22Rv1 (cell line): Measurements from ENCODE around the gene TGFBR2.

Experiments
- CTCF ChIP-seq: fragments of 450-650 bp; IDR thresholded peaks from 2 replicates; pipeline ENCODE4 v1.5.1; 2017; ENCODE audit warnings: mild to moderate bottlenecking
- ZFX ChIP-seq: fragments of 450-650 bp; IDR thresholded peaks from 2 replicates; pipeline ENCODE4 v1.6.1; 2017; ENCODE audit warnings: antibody characterized with exemption, borderline replicate concordance

- TF ChIP-seq CTCF (no peak), ZFX (no peak)
Measured at GRCh38 chr3:30672287-30672735, 65.9 kb downstream of the TGFBR2 start.
